ENCODE data around the gene LAMTOR3. TPM values are rescaled to one million over a fixed set of nuclear protein-coding genes. Genes with fewer than 3 reads are reported as not detected.
A peak's percentile ranks its signal among the peaks of the same experiment; 100 is the strongest.

Gene LAMTOR3, protein sequence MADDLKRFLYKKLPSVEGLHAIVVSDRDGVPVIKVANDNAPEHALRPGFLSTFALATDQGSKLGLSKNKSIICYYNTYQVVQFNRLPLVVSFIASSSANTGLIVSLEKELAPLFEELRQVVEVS
- 10 to 100 TPM; 31.6 to 33.0 TPM for total RNA-seq
- polyA plus RNA-seq (2013, experiment 1 of 2), result 67.0 TPM
- polyA plus RNA-seq (2013, experiment 2 of 2), result 64.1 TPM
- long read RNA-seq, experiment 1, full-length matches to known transcripts, result 19 of 26 reads
- long read RNA-seq, experiment 1, partial matches to known transcripts, result 1 of 26 reads
- long read RNA-seq, experiment 1, other reads (novel, unspliced or antisense), result 6 of 26 reads
- long read RNA-seq, experiment 2, full-length matches to known transcripts, result 54 of 58 reads
- long read RNA-seq, experiment 2, partial matches to known transcripts, result 1 of 58 reads
- long read RNA-seq, experiment 2, other reads (novel, unspliced or antisense), result 3 of 58 reads
- long read RNA-seq, experiment 3, full-length matches to known transcripts, result 109 of 114 reads
- long read RNA-seq, experiment 3, partial matches to known transcripts, result 3 of 114 reads
- long read RNA-seq, experiment 3, other reads (novel, unspliced or antisense), result 2 of 114 reads
- long read RNA-seq, experiment 4, full-length matches to known transcripts, result 179 of 180 reads
- long read RNA-seq, experiment 4, partial matches to known transcripts, result 0 of 180 reads
- long read RNA-seq, experiment 4, other reads (novel, unspliced or antisense), result 1 of 180 reads

GRCh38 chr4:99894161-99894997 lies at the start of gene LAMTOR3:
Gene LAMTOR3, minus strand, starts transcription at chr4:99894427. Its CDS starts 464 bp downstream, at chr4:99893963.
- Mint-ChIP-seq H3K27me3 (ENCODE audit: insufficient read depth) (no peaks in the 10 kb centered on the region), H3K9me3 (no peaks in the 10 kb centered on the region), H3K4me3 (peak within 1 kb of the TSS; percentile 96), H3K36me3 (ENCODE audit: low read depth) (peaks cover 2% of the 10 kb centered on the region), H3K4me1 (peaks cover 10% of the 10 kb centered on the region), H3K27ac (peak within 1 kb of the TSS; percentile 98)
- H3K9ac ChIP-seq (ENCODE audit: extremely low read depth, low read length, poor library complexity, severe bottlenecking), result peak within 1 kb of the TSS; percentile 85
- H3K27ac ChIP-seq (ENCODE audit: low read depth, low read length), result peak within 1 kb of the TSS; percentile 54
- no peaks in the 10 kb centered on the region for H3K4me1 ChIP-seq (ENCODE audit: control insufficient read depth, insufficient read depth, low read length)
- peaks cover 22% of the 10 kb centered on the region for H3K36me3 ChIP-seq (ENCODE audit: control insufficient read depth, insufficient read depth, low read length)
- DNase-seq, result peak; percentile 96
- peak within 1 kb of the TSS; percentile 98 for H3K4me3 ChIP-seq (ENCODE audit: low read length)
- H3K27me3 ChIP-seq (ENCODE audit: control insufficient read depth, insufficient read depth, low read length, poor library complexity, severe bottlenecking), result no peaks in the 10 kb centered on the region
- WGBS, 2 experiments (ENCODE audit: insufficient coverage in 1 of 2, insufficient read length in 1 of 2), result 0 to 3% methylated on average over 8 to 27 of the region's 40 CpGs
- no peaks in the 10 kb centered on the region for H3K9me3 ChIP-seq (ENCODE audit: control insufficient read depth, low read length)
- TF ChIP-seq, protein P1, sequence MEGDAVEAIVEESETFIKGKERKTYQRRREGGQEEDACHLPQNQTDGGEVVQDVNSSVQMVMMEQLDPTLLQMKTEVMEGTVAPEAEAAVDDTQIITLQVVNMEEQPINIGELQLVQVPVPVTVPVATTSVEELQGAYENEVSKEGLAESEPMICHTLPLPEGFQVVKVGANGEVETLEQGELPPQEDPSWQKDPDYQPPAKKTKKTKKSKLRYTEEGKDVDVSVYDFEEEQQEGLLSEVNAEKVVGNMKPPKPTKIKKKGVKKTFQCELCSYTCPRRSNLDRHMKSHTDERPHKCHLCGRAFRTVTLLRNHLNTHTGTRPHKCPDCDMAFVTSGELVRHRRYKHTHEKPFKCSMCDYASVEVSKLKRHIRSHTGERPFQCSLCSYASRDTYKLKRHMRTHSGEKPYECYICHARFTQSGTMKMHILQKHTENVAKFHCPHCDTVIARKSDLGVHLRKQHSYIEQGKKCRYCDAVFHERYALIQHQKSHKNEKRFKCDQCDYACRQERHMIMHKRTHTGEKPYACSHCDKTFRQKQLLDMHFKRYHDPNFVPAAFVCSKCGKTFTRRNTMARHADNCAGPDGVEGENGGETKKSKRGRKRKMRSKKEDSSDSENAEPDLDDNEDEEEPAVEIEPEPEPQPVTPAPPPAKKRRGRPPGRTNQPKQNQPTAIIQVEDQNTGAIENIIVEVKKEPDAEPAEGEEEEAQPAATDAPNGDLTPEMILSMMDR (conservative IDR thresholded peaks at IDR 0.05), result no peak

DNA sequence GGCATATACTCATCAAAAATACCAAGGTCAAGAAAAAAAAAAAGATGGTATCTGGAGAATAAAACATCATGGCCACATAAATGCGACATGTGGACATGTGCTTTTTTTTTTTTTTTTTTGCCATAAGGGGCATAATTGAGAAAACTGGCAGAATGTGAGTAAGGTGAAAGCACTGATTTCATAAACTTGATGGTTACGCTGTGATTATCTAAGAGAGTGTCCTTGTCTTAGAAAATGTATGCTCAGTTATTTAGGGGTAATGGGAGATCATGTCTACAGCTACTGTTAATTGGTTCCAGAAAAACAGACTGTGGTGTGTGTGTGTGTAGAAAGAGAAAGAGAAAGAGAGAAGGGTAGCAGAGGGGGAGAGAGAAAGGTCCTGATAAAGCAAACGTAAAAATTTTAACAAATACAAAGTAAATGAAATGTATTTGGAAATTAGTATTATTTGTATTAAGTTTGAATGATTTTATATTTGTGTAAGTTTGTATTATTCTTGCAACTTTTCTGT lies 44.1 kb upstream of the LAMTOR3 start:
- Histone ChIP-seq H3K9ac (ENCODE audit: extremely low read depth, low read length, poor library complexity, severe bottlenecking) (no peak overlapping the region), H3K36me3 (ENCODE audit: control insufficient read depth, insufficient read depth, low read length) (peaks cover 28% of the 10 kb centered on the region), H3K9me3 (ENCODE audit: control insufficient read depth, low read length) (peaks cover 25% of the 10 kb centered on the region), H3K4me1 (ENCODE audit: control insufficient read depth, insufficient read depth, low read length) (no peaks in the 10 kb centered on the region), H3K4me3 (ENCODE audit: low read length) (no peak overlapping the region), H3K27me3 (ENCODE audit: control insufficient read depth, insufficient read depth, low read length, poor library complexity, severe bottlenecking) (no peaks in the 10 kb centered on the region), H3K27ac (ENCODE audit: low read depth, low read length) (no peak overlapping the region)
- TF ChIP-seq, protein P1 (conservative IDR thresholded peaks at IDR 0.05), result no peak
- no peak for DNase-seq
- H3K36me3 Mint-ChIP-seq (ENCODE audit: low read depth), result peaks cover 43% of the 10 kb centered on the region
- no peak overlapping the region for H3K4me3 Mint-ChIP-seq
- no peaks in the 10 kb centered on the region for H3K4me1 Mint-ChIP-seq
- 92 to 98% methylated on average over 2 to 3 of the region's 3 CpGs for WGBS, 2 experiments (ENCODE audit: insufficient coverage in 1 of 2, insufficient read length in 1 of 2)
- H3K27me3 Mint-ChIP-seq (ENCODE audit: insufficient read depth), result no peaks in the 10 kb centered on the region
- H3K27ac Mint-ChIP-seq, result no peak overlapping the region
- H3K9me3 Mint-ChIP-seq, result peaks cover 14% of the 10 kb centered on the region

DNA sequence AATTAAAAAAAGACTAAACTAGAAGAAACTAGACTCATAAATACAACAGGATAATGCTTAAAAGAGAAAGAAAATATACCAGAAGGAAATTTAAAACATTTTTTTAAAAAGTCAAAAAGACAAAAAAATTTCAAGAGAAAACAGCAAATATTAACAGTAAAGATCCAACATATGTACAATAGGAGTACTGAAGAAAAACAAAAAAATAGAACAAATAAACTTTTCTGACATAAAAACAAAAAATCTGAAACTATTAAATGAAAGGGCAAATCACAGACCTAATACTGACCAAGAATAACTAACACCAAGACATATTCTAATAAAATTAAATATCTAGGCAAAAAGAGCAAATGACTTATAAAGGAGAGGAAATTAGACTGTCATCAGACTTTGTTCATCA lies 40.7 kb upstream of the LAMTOR3 start:
- H3K9me3 Mint-ChIP-seq, result peaks cover 14% of the 10 kb centered on the region
- DNase-seq, result no peak

More for the DNA sequence above, 40.7 kb upstream of the LAMTOR3 start:
- Histone ChIP-seq H3K36me3 (ENCODE audit: control insufficient read depth, insufficient read depth, low read length) (peaks cover 33% of the 10 kb centered on the region), H3K27ac (ENCODE audit: low read depth, low read length) (no peak overlapping the region), H3K9me3 (ENCODE audit: control insufficient read depth, low read length) (peaks cover 25% of the 10 kb centered on the region), H3K9ac (ENCODE audit: extremely low read depth, low read length, poor library complexity, severe bottlenecking) (no peak overlapping the region), H3K4me3 (ENCODE audit: low read length) (peak overlapping the region; percentile 27), H3K4me1 (ENCODE audit: control insufficient read depth, insufficient read depth, low read length) (no peaks in the 10 kb centered on the region), H3K27me3 (ENCODE audit: control insufficient read depth, insufficient read depth, low read length, poor library complexity, severe bottlenecking) (no peaks in the 10 kb centered on the region)
- Mint-ChIP-seq H3K4me1 (no peaks in the 10 kb centered on the region), H3K27me3 (ENCODE audit: insufficient read depth) (no peaks in the 10 kb centered on the region), H3K27ac (no peak overlapping the region), H3K4me3 (no peak overlapping the region), H3K36me3 (ENCODE audit: low read depth) (peaks cover 37% of the 10 kb centered on the region)
- TF ChIP-seq, protein P1 (conservative IDR thresholded peaks at IDR 0.05), result no peak

All from endodermal cell (in vitro differentiated cells).